Measurements from ENCODE around the gene KCNJ10.

Gene KCNJ10

DNA sequence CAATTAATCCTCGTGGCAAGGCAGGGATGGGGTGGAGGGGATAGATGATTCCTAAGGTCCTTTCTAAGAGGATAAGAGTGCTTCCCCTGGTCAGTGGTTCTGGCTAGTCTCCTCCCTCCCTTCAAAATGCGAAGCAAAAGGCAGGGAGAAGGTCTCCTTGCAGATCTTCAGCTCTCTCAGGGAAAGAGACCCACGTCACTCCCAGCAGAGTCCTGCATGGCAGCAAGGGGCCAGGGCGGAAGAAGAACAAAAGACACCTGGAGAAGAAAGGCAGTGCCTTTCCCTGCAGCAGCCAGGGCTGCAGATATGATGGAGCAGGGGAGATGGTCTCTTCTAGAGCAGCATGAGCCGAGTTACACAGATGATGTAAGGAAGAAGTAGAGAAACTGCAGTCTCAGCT lies 86.3 kb downstream of the KCNJ10 start:
- no peak overlapping the region for H3K27ac ChIP-seq
- TF ChIP-seq, protein P1, sequence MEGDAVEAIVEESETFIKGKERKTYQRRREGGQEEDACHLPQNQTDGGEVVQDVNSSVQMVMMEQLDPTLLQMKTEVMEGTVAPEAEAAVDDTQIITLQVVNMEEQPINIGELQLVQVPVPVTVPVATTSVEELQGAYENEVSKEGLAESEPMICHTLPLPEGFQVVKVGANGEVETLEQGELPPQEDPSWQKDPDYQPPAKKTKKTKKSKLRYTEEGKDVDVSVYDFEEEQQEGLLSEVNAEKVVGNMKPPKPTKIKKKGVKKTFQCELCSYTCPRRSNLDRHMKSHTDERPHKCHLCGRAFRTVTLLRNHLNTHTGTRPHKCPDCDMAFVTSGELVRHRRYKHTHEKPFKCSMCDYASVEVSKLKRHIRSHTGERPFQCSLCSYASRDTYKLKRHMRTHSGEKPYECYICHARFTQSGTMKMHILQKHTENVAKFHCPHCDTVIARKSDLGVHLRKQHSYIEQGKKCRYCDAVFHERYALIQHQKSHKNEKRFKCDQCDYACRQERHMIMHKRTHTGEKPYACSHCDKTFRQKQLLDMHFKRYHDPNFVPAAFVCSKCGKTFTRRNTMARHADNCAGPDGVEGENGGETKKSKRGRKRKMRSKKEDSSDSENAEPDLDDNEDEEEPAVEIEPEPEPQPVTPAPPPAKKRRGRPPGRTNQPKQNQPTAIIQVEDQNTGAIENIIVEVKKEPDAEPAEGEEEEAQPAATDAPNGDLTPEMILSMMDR (conservative IDR thresholded peaks at IDR 0.05), result no peak

DNA sequence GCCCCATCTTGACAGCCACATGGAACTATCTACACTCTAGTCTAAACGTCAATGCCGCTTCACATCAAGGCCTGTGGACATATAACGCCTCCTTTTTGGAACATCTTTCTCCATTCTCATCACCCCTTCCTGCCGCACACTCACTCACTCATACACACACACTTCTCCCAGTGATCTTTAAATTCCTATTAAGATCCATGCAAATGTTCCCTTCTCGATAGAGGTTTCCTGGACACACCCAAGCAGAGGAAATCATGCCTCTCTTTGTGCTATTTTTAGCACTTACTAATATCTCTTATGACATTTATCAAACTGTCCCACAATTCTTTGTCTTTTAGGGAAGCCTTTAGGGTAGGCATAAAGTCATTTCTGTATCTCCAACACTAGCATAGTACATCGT lies 87.7 kb downstream of the KCNJ10 start:
- TF ChIP-seq, protein P1 (conservative IDR thresholded peaks at IDR 0.05), result no peak
- H3K27ac ChIP-seq, result no peak overlapping the region

DNA sequence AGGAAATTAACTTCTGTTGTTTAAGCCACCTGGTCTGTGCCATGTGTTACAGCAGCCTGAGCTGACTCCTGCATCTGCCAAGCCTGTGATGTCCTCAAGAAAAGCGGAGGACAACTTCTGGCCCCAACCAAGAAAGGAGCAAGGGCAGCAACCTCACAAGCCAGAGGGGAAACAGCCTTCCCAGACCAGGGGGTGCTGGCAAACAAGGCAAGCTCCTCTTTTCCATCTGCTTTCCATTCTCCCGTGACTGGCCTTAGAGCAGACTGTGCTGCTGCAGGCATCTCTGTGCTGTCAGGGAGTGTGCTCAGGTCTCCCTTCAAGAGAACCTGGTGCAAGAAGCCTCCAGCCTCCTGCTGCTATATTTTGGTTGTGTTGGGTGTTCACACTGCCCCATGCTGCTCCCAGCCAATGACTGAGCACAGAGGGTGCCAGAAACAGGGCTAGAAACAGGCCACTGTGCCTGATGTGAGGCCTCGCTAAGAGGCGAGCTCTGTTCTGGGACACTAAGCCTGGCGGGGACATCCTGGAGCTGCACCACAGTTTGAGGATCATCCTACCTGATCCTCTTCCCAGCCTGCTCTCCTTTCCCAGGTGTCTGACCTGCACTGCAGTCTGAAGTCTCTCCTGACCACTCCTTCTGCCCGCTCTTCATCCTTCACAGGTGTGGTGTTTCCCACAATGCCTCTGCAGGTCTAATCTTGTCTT lies 88.5 kb downstream of the KCNJ10 start:
- TF ChIP-seq, protein P1 (conservative IDR thresholded peaks at IDR 0.05), result no peak
- H3K27ac ChIP-seq, result no peak overlapping the region

DNA sequence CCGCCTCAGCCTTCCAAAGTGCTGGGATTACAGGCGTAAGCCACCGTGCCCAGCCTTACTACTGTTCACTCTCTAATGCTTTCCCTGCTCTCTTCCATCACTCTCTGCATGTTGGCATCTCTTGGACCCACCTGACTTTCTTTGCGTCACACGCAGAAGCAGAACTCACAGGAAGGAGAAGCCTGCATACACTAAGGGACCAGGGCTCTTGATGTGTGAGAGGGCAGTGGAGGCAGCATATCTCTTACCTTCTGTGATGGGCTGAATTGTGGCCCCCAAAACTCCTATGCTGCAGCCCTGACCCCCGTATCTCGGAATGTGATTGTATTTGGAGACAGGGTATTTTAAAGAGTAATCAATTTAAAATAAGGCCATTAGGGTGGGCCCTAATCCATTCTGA lies 89.2 kb downstream of the KCNJ10 start:
- TF ChIP-seq, protein P1 (conservative IDR thresholded peaks at IDR 0.05), result no peak
- H3K27ac ChIP-seq, result no peak overlapping the region

DNA sequence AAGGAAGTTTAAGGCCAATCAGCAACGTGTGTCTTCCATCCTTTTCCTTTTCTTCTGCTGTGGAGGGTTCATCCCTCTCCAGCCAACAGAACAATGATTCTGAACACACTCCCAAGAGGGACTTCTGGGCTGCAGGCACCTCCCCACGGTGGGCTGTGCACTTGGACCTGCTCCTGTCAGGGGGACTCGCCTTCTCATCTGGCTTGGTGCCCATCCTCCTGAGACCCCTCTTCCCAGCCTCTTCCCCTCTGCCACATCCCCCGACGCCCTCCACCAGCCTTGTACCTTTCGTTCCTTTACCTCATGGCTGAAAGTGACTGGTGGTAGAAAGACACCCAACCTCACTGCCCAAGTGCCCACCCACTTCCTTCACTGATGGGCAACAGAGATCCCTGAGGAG lies 89.9 kb downstream of the KCNJ10 start:
- H3K27ac ChIP-seq, result no peak overlapping the region
- TF ChIP-seq, protein P1 (conservative IDR thresholded peaks at IDR 0.05), result no peak

DNA sequence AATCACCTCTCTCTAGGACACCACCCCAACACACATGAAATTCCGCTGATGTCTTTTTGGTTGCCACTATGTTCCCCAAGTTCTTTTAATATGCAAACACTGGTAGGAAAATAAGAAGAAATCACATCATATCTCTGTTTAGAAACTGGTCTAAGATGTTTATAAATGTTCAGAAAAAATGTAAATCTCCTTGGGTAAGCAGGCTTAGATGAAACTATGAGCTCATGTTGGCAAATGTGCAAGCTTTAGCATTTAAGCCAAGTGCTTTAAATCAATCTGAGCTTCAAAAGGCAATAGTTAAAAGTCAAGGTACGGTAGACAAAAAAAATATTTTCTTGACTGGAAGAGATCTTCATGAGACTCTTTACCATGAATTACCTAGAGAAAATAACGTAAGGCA lies 90.7 kb downstream of the KCNJ10 start:
- TF ChIP-seq, protein P1 (conservative IDR thresholded peaks at IDR 0.05), result no peak
- H3K27ac ChIP-seq, result no peak overlapping the region

DNA sequence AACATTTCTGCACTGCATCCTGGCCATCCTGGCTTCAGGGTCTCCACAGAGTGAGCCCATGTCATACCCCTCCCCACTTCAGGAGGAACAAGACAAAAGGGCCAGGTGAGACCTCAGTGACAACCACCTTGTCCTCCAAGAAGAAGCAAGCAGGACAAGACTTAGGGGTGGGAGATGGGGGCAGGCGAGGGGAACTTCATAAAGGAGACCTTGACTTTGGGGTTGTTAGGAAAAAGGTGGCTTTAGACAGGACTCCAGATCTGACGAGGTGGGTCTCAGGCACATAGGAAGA lies 91.9 kb downstream of the KCNJ10 start:
- H3K27ac ChIP-seq, result no peak overlapping the region
- TF ChIP-seq, protein P1 (conservative IDR thresholded peaks at IDR 0.05), result no peak

Data from VCaP (cell line).